ENCODE data around the gene CSNK1E. TPM values are rescaled to one million over a fixed set of nuclear protein-coding genes. Genes with fewer than 3 reads are reported as not detected.

Gene CSNK1E
- total and polyA plus RNA-seq, 9 of the 15 experiments (the other 6 are each of a cell fraction or from before 2014, with no cell fraction given): 2.7 to 70.0 (median 41.3) TPM

GRCh38 chr22:38304526-38304925, 12.7 kb downstream of the CSNK1E start:
- H3K9me1 ChIP-seq (ENCODE audit: control insufficient read depth, insufficient read depth, low read length): peaks cover 2% of the 10 kb centered on the region
- no peak overlapping the region for H3K27ac ChIP-seq (ENCODE audit: extremely low read depth, low read depth, low read length)
- H3K79me2 ChIP-seq (ENCODE audit: control insufficient read depth, insufficient read depth, low read length): peaks cover 48% of the 10 kb centered on the region
- H3K4me2 ChIP-seq (ENCODE audit: insufficient read depth, low read length): no peak overlapping the region
- H3K9ac ChIP-seq (ENCODE audit: insufficient read depth in 1 of 2, low read depth in 2 of 2, low read length in 2 of 2): no peak overlapping the region
- H3K4me1 ChIP-seq (replicated peaks in 1 of 2; ENCODE audit: control insufficient read depth in 2 of 2, insufficient read depth in 2 of 2, low read length in 2 of 2): peaks cover 3 to 9% of the 10 kb centered on the region in 2 experiments; a peak in 3 of 5 replicates
- H2AFZ ChIP-seq (ENCODE audit: low read depth, low read length): no peak overlapping the region
- BruUV-seq (replicated peaks): no TSS peak
- intact Hi-C loops (cut with micrococcal nuclease) (no loop called here), in situ Hi-C loops (cut with MboI) (no loop called here)
- no peak overlapping the region for H3K4me3 ChIP-seq
- FAIRE-seq (no peak), DNase-seq (ENCODE audit: extremely low read depth in 1 of 4, low spot score in 3 of 4) (no peak), ATAC-seq (no peak)
- TF ChIP-seq HOMEZ (CRISPR knock-in tag; IDR thresholded peaks at IDR 0.05) (no peak), CTCF (IDR thresholded peaks at IDR 0.05 in 2 of 3, conservative IDR thresholded peaks at IDR 0.05 in 1 of 3; ENCODE audit: insufficient read depth in 2 of 3, low read depth in 1 of 3, low read length in 3 of 3) (peak in 1 of 3 experiments; percentile 26; a peak in 1 of 6 replicates)
- WGBS (ENCODE audit: insufficient coverage, low coverage, missing lambda C conversion rate): 97% methylated on average over 10 of the region's 13 CpGs
- H3K36me3 ChIP-seq (ENCODE audit: control insufficient read depth, insufficient read depth, low read length): peaks cover 63% of the 10 kb centered on the region; the same call in 2 of the 3 replicates
- no peaks in the 10 kb centered on the region for H3K27me3 ChIP-seq (ENCODE audit: control insufficient read depth in 2 of 2, insufficient read depth in 2 of 2, low read length in 2 of 2)
- no peaks in the 10 kb centered on the region for H3K9me3 ChIP-seq (replicated peaks; ENCODE audit: control insufficient read depth, insufficient read depth, low read depth, low read length)
- ChIA-PET POLR2A (interaction anchor here (1.6 kb wide), 1 partner anchor 9 kb away, joined by 6 read pairs; no protein-coding TSS in a partner anchor), CTCF (ENCODE audit: low intra/inter-chr PET ratio) (no interaction called here)
- peaks cover 14% of the 10 kb centered on the region for H4K20me1 ChIP-seq (replicated peaks; ENCODE audit: control insufficient read depth, insufficient read depth, low read length)
